Measurements from ENCODE around the gene MUC13.

- TF ChIP-seq CTCF (IDR thresholded peaks at IDR 0.05) (no peak), POLR2A (IDR thresholded peaks at IDR 0.05) (no peak), EP300 (IDR thresholded peaks at IDR 0.05) (no peak)
Observed at GRCh38 chr3:124881976-124882697, 52.4 kb downstream of the MUC13 start.

Measured in stomach (tissue), 4 donors.